ENCODE results near the gene SLCO2B1. TPM values are rescaled to one million over a fixed set of nuclear protein-coding genes. Genes with fewer than 3 reads are reported as not detected.

SLCO2B1 gene
- total and polyA plus RNA-seq, 2 experiments from 2014 or later: not detected

GRCh38 chr11:75113030-75113429, 37.9 kb upstream of the SLCO2B1 start:
- peaks cover 15% of the 10 kb centered on the region for H3K9me3 Mint-ChIP-seq
- no peaks in the 10 kb centered on the region for H3K27me3 ChIP-seq (ENCODE audit: insufficient read depth)
- peaks cover 2% of the 10 kb centered on the region for H3K27me3 Mint-ChIP-seq (ENCODE audit: insufficient read depth, low read depth, poor library complexity)

More at GRCh38 chr11:75113030-75113429, 37.9 kb upstream of the SLCO2B1 start:
- no peak overlapping the region for H3K4me2 ChIP-seq
- no peak for DNase-seq (ENCODE audit: low spot score)
- no peak overlapping the region for H3K4me3 Mint-ChIP-seq
- no peak overlapping the region for H3K27ac Mint-ChIP-seq
- no peaks in the 10 kb centered on the region for H3K79me2 ChIP-seq (replicated peaks; ENCODE audit: insufficient read depth)
- no peaks in the 10 kb centered on the region for H3K36me3 Mint-ChIP-seq (ENCODE audit: low read depth)
- no peak for TF ChIP-seq ZNF331 (CRISPR knock-in tag; IDR thresholded peaks at IDR 0.05; ENCODE audit: low read depth)
- no peak for TF ChIP-seq REST (IDR thresholded peaks at IDR 0.05; ENCODE audit: unreplicated experiment)
- TF ChIP-seq ETS1 (IDR thresholded peaks at IDR 0.05): no peak
- no peak for TF ChIP-seq POLR2AphosphoS5 (IDR thresholded peaks at IDR 0.05; ENCODE audit: low read depth)
- no peak for TF ChIP-seq EZH2phosphoT487 (IDR thresholded peaks at IDR 0.05; ENCODE audit: unreplicated experiment)
- no peak for TF ChIP-seq JUNB (IDR thresholded peaks at IDR 0.05; ENCODE audit: unreplicated experiment)
- TF ChIP-seq ZNF462 (CRISPR knock-in tag; IDR thresholded peaks at IDR 0.05): no peak
- no peak for TF ChIP-seq NANOG (IDR thresholded peaks at IDR 0.05; ENCODE audit: borderline replicate concordance)
- TF ChIP-seq CREB1 (CRISPR knock-in tag; IDR thresholded peaks at IDR 0.05; ENCODE audit: low read depth): no peak
- no peak for TF ChIP-seq CTCF (conservative IDR thresholded peaks at IDR 0.05; ENCODE audit: low read depth in 2 of 2)
- no peak for TF ChIP-seq EZH2 (IDR thresholded peaks at IDR 0.05; ENCODE audit: low read depth, unreplicated experiment)
- TF ChIP-seq STAT1 (IDR thresholded peaks at IDR 0.05; ENCODE audit: unreplicated experiment): no peak
- TF ChIP-seq ZNF114 (CRISPR knock-in tag; IDR thresholded peaks at IDR 0.05): no peak
- H4K20me1 ChIP-seq (replicated peaks; ENCODE audit: insufficient read depth): no peaks in the 10 kb centered on the region
- no peaks in the 10 kb centered on the region; the same call in 1 of the 2 replicates for H3K9me2 ChIP-seq (ENCODE audit: insufficient read depth)
- ATAC-seq: no peak
- no peak overlapping the region for H3K4me3 ChIP-seq
- H3F3A ChIP-seq (replicated peaks; ENCODE audit: low read depth): no peaks in the 10 kb centered on the region
- H3K4me1 Mint-ChIP-seq: no peaks in the 10 kb centered on the region
- H3K36me3 ChIP-seq (ENCODE audit: insufficient read depth): no peaks in the 10 kb centered on the region
- H2AFZ ChIP-seq: no peak overlapping the region
- H3K27ac ChIP-seq (ENCODE audit: low read depth): no peak overlapping the region
- no peaks in the 10 kb centered on the region for H3K4me1 ChIP-seq (ENCODE audit: insufficient read depth)
